NCI-H526 (cell line): Measurements from ENCODE around the gene SLPI.

ENCODE experiments used
- DNase-seq, 2 experiments: peaks; one replicate each; lab custom pipeline; 2025; lab: John Stamatoyannopoulos, UW

SLPI gene

DNA sequence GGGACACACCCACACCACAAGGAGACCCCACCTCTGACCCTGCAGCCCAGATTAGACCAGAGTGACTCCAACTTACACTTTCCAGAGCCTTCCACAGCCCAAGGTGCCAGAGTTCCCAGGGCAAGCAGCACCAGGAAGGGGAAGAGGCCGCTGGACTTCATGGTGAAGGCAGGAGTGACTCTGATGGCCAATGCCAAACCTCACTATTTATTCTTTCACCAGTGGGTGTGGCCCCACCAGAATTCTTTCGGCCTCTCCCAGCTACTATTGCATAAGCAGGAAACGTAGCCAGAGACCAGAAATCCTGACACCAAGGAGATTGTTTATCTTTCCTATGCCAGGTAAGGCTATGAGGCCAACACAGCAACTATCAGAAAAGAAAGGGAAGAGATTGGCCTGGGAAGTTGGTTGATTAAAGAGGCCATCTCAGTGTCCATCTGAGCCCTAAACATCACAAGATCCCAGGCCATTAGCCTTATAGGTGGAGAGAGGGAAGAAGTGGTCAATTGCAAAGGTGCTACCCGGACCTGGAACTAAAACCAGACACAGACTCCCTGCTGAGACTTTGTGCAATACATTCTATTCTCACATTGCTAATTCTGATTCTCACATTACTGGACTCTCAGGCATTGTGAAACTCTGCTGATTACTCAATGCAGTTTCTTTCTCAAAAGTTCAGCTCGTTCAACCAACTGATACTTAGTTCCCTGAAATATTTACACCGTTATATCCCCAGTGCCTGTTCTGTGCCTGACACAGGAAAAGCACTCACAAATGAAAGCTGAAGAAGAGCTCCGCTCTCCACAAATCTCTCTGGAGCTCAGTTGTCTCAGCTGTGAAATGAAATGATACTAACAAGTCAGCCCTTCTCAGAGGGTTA, at the start of gene SLPI:
Gene SLPI (minus strand): TSS at position 182 of the 880 bp plus-strand sequence. CDS start 21 bp downstream, at position 161.
- no peak for DNase-seq

DNA sequence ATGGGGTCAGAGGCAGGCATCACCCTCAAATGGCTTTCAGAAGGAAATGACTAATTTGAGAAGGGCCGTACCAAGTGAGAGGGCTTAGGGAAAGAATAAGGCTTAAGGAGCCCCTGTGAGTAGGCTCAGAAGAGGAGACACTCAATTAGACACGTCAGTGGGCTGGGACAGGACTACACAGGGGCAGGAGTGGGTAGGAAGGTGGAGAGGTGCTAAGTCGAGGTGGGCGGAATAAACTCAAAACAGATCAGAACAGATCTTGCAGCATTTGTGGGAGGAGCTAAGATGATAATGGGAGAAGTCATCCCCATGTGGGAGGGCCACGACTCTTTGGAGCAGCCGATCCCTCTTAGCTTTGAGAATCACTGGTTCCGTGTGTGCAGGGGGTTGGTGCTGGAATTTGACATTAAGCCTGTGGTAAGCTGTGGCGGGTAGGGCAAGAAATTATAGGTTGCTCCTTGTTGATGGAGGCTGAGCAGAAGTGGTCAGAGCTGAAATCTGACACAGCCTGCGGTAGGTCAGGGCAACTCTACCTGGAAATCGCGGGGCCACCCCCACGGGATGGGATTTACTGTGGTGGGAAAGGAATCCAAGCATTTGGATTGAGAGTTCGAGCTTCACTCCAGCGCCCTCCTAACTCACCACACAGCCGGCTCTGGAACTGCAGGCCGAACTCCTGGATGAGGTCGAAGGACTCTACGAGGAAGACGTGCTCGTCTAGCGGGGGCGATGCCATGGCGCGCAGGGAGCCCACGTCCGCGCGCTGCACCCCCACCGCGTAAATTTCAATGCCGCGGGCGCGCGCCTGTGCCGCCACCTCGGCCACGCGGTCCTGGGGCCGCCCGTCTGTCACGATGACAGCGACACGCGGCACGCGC, 49.5 kb upstream of the SLPI start:
- DNase-seq = no peak

GRCh38 chr20:45301824-45302271, 47.5 kb upstream of the SLPI start:
- no peak for DNase-seq

DNA sequence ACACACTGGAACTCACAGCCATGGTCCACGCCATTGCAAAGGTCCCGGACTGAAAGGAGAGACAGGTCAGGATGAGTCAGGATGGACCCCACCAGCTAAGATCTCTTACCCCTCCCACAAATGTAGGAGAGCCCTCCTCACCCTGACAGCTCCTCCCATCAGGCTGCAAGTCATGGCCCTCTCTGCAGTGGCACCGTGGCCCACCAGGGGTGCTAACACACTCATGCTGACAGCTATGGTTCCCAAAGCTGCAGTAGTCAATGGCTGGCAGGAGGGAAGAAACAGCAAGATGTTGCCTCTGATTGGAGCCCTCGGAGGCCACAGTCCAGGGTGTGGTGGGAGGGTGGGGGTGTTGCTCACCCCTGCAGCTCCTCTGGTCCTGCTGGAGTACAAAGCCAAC, 46.6 kb upstream of the SLPI start:
- DNase-seq = peak; percentile 6 to 62

DNA sequence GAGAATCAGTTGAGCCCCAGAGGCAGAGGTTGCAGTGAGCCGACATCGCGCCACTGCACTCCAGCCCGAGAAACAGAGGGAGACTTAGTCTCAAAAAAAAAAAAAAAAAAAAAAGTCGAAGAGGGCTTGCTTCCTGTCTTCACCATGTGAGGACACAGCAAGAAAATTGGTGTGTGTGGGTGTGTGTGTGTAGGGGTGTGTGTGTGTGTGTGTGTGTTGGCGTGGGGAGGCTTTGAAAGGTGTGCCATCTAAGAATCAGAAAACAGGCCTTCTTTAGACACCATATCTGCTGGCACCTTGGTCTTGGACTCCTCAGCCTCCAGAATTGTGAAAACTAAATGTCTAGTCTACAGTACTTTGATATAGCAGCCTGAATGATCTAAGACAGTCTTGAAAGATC, 45.4 kb upstream of the SLPI start:
- no peak for DNase-seq

DNA sequence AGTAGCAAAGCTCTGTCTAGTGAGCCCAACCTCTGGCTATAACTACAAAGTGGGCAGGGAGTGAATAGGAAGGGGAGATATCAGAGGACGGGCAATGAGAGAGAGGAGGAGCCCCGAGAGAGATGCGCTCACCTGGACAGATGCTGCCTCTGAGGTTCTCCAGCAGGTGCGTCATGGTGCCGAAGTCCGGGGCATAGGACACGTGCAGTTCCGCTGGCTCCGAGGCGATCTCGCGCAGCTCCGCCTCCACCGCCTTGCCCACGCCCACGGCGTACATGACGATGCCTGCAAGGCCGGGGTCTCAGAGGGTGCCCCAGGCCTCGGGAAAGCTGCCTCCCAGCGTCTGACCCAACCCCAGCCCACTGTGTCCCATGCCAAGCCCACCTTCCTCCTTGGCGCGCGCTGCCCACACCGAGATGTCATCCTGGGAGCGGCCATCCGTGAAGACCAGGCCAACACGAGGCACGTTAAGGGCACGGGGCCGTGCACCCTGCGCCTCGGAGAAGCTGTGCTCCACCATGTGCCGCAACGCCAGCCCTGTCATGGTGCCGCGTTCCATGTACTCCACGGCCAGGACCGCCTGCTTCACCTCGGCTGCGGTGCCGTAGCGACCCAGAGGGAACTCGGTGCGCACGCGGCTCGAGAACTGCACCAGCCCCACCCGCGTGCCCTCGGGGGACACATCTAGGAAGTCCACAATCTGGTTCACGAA, 43.6 kb upstream of the SLPI start:
- no peak for DNase-seq

DNA sequence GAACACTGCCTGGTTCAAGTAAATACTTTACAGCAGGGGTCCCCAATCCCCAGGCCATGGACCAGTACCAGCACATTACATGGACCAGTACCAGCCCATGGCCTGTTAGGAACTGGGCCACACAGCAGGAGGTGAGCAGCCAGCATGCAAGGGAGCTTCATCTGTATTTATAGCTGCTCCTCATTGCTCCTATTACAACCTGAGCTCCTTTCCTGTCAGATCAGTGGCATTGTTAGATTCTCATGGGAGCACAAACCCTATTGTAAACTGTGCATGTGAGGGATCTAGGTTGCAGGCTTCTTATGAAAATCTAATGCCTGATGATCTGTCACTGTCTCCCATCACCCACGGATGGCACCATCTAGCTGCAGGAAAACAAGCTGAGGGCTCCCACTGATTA, 40.3 kb upstream of the SLPI start:
- no peak for DNase-seq

DNA sequence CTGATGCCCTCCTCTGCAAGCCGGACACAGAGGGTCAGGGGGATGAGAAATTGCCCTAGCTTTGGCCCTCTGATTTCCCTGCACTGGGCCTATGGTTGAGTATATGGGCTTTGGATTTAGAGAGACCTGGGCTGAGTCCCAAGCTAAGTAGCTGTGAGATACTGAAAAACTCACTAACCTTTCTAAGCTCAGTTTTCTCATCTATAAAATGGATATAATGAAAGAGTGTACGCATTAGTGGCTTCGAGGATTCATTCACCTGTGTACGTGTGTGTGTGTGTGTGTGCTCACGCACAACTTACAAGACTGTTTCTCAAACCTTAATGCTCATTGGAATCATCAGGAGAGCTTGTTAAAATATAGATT, 39.6 kb upstream of the SLPI start:
- DNase-seq = no peak

DNA sequence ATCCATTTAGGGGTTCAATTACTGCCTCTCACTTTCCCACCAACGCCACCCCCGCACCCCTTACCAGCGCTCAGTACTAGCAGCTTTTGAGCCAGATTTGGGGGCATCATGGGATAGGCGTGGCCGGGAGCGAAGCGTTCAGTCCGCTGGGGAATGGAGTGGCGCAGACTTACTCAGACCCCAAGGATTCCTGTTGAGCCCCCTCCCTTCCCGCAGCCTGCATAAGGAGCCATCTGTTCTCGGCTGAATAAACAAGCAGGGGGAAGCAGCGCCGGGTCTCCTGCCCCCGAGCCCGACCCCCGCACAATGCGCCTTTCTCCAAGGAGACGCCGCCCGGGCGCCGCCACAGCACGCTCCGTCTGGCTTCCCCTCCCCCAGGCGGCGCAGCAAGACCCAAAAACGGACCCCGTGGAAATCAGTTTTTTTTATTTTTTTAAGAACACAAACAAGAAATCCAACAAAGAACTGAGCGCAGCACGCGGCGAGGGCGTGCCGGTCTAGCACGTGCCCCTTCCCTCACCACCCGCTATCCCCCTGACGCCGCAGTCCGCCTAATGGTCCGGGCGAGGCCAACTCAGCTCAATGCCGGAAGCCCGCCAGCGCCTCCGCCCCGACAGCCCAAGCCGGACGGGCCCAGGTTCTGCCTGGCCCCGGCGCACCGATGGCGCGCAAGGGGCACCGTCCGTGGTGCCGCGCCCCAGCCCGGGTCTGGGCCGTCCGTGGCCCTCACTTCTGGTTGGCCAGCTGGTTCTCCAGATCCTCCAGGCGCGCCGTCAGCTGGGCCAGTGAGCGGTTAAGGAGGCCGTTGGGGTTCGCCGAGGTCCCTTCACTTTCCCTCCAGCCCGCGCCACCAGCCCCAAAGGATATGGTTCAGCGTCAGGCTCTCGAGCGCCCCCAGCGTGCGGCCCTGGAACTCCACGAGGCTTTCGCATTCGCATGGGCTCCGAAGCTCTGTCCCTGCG, 39.0 kb upstream of the SLPI start:
- peak; percentile 70 to 93 for DNase-seq

GRCh38 chr20:45292343-45292742, 38.0 kb upstream of the SLPI start:
- DNase-seq = no peak

DNA sequence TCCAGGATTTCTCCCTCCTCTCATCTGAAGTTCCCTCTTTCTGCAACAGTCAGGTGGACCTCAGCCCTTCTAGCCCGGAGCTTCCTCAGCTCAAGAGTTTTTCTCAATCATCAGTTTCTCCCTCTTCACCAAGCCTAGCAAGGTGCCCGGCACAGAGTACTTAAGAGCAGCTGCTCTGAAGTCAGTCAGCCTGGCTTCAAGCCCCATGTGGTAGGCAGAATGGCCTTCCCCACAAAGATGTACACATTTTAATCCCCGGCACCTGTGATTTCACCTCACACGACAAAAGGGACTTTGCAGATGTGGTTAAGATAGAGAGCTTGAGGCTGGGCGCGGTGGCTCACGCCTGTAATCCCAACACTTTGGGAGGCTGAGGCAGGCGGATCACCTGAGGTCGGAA, 37.2 kb upstream of the SLPI start:
- DNase-seq = no peak

DNA sequence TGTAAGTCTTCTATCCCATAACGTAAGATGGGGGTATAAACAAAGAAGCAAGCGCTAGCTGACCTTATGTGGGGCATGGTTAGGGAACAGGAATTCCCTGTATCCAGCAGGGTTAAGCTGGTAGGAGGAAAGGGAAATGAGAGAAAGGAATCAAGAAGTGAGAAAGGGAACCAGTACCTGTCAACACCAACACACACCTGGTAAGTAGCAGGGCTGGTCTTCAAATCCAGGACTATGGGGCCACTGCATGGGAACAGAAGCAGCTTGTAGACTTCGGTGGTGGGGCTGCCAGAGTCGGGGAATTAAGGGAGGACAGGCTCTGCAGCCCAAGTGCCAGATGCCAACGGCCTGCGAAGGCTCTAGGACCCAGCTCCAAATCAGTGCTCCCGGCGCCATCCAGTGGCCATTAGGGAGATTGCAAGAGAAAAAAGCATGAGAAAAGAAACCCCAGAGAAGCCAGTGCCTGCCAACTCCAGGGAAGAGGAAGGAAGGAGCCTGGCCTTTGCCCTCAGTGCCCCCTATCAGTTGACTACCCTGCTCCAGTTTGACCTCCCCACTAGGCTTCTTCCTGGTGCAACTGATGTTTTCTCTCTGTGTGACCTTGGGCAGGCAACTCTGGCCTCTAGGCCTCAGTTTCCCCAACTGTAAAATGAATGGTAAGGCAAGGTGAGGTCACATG, 36.5 kb upstream of the SLPI start:
- DNase-seq = peak; percentile 83 to 93

DNA sequence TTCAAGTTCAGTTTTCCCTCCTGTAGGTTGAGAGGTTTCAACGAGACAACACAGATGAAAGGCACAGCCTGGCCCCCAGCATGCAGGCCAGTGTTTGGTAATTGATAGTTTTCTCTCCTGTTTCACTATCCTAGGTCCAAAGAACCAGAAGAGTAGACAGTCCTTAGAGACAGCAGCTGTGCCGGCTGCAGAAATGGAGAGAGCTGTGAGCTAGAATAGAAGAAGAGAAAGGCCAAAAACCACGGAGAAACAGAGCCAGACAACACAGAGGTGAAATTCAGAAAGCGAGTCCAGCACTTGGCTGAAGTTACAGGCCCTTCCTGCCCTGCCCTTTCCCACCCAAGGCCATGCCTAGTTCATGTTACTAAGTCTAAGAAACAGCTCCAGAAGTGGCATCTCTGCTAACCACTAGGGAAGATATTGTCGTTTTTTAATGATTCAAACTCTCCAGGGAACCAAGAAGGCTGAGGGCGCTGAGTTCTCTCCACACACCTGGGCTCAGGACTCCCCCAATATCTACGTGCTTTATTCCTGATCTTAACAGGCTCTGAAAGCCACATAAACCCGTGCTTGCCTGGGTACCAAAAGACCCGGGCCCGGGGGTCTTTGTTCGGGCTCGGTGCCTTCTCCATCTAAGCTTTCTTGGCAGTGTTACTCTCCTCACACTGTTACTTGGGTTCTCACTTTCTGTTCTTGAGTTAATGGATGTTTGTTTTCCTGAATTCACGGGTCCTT, 35.7 kb upstream of the SLPI start:
- DNase-seq = no peak

DNA sequence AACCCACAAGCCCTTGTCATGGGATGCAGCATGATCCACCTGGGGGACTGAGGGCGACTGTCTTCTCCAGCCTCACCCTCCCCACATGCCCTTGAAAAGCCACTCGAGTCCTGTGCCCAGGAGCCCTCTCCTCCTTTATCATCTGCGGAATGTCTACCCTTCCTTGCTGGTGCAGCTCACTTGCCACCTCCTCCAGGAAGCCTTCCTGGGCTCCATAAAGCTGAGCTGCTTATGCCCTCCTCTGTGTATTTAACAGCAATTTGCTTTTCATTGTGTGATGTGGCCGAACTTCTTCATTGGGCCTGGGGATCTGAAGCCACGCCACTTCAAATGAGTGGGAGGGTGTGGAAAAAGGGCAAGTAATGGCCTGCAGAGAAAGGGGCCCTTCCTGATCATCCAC, 34.5 kb upstream of the SLPI start:
- DNase-seq = no peak

- no peak for DNase-seq
Measured at GRCh38 chr20:45288376-45288775, 34.0 kb upstream of the SLPI start.

DNA sequence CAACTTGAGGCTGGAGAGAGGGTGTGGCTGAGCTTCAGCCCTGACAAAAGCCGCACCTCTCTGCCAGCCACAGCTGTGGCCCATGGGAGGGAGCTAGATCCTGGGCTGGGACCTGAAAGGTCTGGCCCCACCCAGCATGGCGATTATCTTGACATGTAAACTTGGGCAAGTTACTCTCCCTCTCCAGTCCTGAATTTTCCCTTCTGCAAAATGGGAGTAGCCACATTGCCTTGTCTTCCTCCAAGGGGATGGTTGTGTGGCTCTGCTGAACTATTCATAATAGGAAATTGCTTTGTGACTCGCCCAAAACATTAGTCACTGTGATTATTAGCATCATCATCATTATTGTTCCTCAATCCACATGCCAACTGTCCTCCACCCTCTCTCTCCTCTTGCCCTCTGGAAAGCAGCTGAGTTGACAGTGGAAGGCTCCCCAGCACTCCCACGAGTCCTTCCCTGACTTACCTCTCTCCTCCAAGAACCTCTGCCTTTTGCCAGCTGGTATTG, 29.2 kb upstream of the SLPI start:
- DNase-seq = no peak

GRCh38 chr20:45282700-45283550, 28.6 kb upstream of the SLPI start:
- no peak for DNase-seq

DNA sequence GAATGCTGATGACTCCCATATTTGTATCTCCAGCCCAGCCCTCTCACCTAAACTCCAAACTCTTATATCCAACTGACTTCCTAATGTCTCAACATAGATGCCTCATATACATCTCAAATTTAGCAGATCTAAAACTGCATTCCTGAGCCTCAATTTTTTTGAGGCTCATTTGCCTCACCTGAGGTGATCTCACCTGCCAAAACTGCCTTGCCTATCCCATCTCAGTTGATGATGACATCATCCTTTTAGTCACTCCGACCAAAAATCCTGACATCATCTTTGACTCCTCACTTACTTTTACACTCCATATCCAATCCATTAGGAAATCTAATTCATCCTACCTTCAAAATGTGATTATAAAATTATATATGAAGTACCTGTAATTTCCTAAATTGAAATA, 25.6 kb upstream of the SLPI start:
- no peak for DNase-seq

DNA sequence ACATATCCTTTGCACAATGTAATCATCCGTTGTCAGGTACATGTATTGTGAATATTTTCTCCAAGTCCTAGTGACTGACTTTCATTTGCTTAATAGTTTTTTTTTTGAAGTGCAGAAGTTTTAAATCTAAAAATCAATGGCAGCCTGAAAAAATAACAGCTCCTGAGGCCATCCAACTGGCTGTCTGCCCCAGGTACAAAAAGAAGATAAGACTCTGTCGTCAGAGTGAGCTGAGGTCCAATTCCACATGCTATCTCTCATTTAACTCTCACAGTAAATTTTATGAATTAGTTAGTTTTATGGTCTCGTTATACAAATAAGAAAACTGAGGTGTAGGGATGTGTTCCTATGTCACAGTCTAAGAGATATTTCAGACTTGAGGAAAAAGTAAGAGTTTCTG, 21.0 kb upstream of the SLPI start:
- DNase-seq = no peak
